Mammary epithelial cell (primary cell): ENCODE results near the gene NUDT13.

ENCODE experiments used
- EZH2 ChIP-seq: IDR thresholded peaks from 2 replicates; pipeline ENCODE4 v1.6.1; 2012; ENCODE audit warnings: low read length, inconsistent platforms, borderline replicate concordance
- TF ChIP-seq, protein P1 (sequence below), 2 donors: IDR thresholded peaks in 1 of 2; conservative IDR thresholded peaks in 1 of 2; 2 replicates each; pipeline ENCODE4 v1.5.1; 2011 to 2012; ENCODE audit warnings: inconsistent platforms in 2 of 2, low read length in 2 of 2, mild to moderate bottlenecking in 2 of 2, control low read depth in 1 of 2, low read depth in 1 of 2; ENCODE audit not compliant: insufficient read depth in 1 of 2; ENCODE audit errors: extremely low read depth in 1 of 2

DNA sequence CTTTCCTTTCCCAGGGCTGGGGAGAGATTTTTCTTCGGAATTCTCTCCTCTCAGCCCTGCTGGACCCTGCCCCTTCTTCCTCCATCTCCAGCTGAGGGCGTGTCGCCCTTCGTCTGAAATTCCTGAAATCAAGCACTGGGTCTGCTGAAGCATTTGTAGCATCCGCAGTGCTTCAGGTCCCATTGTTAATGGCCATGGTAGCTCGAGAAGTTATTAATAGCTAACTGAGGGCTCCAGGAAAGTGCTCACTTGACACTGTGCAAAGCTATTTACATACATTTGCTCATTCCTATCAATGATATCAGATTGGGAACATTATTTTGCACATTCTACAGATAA lies 58.2 kb downstream of the NUDT13 start:
- TF ChIP-seq, protein P1, sequence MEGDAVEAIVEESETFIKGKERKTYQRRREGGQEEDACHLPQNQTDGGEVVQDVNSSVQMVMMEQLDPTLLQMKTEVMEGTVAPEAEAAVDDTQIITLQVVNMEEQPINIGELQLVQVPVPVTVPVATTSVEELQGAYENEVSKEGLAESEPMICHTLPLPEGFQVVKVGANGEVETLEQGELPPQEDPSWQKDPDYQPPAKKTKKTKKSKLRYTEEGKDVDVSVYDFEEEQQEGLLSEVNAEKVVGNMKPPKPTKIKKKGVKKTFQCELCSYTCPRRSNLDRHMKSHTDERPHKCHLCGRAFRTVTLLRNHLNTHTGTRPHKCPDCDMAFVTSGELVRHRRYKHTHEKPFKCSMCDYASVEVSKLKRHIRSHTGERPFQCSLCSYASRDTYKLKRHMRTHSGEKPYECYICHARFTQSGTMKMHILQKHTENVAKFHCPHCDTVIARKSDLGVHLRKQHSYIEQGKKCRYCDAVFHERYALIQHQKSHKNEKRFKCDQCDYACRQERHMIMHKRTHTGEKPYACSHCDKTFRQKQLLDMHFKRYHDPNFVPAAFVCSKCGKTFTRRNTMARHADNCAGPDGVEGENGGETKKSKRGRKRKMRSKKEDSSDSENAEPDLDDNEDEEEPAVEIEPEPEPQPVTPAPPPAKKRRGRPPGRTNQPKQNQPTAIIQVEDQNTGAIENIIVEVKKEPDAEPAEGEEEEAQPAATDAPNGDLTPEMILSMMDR (conservative IDR thresholded peaks at IDR 0.05 in 1 of 2, IDR thresholded peaks at IDR 0.05 in 1 of 2; ENCODE audit: extremely low read depth in 1 of 2, insufficient read depth in 1 of 2, low read depth in 1 of 2, low read length in 2 of 2) = no peak
- TF ChIP-seq EZH2 = no peak
